Omental fat pad (tissue), 4 donors: ENCODE measurements around the gene SPNS1. TPM values are rescaled to one million over a fixed set of nuclear protein-coding genes. Genes with fewer than 3 reads are reported as not detected.
"Not testable (repeated sequence)": the region's sequence is repeated elsewhere in the genome, so short reads cannot be mapped to it uniquely, and the experiment has no call there.

ENCODE experiments used
- ATAC-seq: fragments of 150-250 bp; one replicate; pipeline ENCODE4 v1.9.1; 2016; ENCODE audit warnings: mild to moderate bottlenecking, moderate library complexity; ENCODE audit not compliant: low FRiP score
- DNase-seq: peaks from one replicate; pipeline ENCODE4 v3.0.0-alpha.2; 2019; ENCODE audit warnings: low spot score
- CTCF ChIP-seq, 3 donors: fragments of 450-650 bp; IDR thresholded peaks; one replicate each; pipeline ENCODE4 v1.5.1; 2016 to 2017; ENCODE audit warnings: antibody characterized with exemption in 3 of 3, mild to moderate bottlenecking in 3 of 3, moderate library complexity in 2 of 3
- total RNA-seq, 4 donors: library from RNA; depleted of rRNA; stranded (reverse); fragments of >200 nt; gene quantifications; one replicate each; pipeline ENCODE4 v1.1.0, GENCODE V29; 2016

SPNS1 gene, protein sequence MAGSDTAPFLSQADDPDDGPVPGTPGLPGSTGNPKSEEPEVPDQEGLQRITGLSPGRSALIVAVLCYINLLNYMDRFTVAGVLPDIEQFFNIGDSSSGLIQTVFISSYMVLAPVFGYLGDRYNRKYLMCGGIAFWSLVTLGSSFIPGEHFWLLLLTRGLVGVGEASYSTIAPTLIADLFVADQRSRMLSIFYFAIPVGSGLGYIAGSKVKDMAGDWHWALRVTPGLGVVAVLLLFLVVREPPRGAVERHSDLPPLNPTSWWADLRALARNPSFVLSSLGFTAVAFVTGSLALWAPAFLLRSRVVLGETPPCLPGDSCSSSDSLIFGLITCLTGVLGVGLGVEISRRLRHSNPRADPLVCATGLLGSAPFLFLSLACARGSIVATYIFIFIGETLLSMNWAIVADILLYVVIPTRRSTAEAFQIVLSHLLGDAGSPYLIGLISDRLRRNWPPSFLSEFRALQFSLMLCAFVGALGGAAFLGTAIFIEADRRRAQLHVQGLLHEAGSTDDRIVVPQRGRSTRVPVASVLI
- 10 to 100 TPM; 16.3 to 21.0 (median 18.5) TPM for total RNA-seq

DNA sequence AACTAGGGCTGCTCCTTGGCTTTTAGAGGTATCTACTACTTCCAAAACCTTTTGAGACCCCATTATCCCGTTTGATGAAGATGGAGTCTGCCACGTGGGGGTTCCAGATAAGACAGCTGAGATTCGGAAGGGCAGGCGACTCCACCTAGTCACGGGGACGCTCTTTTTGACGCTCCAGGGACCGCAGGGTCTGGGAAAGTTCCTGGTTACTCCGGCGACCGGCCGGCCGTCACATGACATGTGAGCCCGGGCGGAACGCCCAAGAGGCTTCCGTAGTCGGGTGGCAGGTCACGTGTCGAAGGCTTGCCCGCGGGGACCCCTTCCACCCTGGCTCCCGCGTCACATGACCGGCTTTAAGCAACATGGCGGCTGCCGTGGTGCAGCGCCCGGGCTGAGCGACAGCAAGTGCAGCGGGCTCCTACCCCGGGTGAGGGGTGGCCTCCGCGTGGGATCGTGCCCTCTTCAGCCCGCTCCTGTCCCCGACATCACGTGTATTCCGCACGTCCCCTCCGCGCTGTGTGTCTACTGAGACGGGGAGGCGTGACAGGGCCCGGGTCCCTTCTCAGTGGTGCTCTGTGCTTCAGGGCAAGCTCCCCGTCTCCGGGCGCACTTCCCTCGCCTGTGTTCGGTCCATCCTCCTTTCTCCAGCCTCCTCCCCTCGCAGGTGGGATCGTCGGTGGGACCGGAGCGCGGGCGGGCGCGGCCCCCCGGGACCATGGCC lies at the start of gene SPNS1:
Gene SPNS1, plus strand, starts transcription at position 342 of the 721 bp plus-strand sequence. Its CDS starts 374 bp downstream, at position 716.
- DNase-seq (peak; percentile 95), ATAC-seq (peak; percentile 91)
- no peak for TF ChIP-seq CTCF (IDR thresholded peaks at IDR 0.05)

DNA sequence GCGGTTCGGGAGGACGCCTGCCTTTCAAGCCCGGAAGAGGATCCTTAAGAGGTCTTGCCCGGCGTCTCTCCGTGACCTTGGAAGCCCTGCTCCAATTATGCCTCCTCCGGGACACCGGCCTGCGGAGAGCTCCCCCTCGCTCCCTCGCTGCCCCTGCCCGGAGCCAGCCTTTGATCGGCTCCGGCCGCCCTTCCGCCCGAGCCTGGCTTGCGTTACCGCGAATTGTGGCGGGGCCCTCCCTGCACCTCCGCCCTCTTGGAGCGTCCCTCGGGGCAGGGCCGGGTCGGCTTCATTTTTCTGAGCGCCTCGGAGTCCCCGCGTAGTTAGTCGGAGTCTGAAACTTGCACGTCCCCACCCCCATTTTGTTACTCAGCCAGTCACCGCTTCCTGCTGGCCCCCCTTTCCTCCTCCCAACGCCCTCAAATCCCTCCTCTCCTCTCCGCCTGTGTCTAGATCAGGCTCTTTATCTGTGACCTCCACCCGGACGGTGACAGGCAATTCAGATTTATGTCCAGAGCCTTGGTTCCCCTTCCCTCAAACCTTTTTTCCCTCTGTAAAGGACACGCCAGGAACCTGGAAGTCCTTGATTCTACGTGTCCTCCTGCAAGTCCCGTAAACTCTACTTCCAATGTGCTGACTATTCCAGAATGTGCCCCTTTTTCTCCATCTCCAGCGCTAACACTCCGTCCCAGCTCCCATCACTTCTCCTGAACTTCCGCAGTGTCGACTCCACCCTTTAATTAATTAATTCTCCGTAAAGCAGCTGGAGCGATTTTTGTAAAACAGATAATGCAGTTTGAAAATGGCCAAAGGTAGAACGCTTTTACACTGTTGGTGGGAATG lies 49.0 kb upstream of the SPNS1 start:
- ATAC-seq (peak; percentile 54), DNase-seq (no peak)
- TF ChIP-seq CTCF (IDR thresholded peaks at IDR 0.05) = no peak

DNA sequence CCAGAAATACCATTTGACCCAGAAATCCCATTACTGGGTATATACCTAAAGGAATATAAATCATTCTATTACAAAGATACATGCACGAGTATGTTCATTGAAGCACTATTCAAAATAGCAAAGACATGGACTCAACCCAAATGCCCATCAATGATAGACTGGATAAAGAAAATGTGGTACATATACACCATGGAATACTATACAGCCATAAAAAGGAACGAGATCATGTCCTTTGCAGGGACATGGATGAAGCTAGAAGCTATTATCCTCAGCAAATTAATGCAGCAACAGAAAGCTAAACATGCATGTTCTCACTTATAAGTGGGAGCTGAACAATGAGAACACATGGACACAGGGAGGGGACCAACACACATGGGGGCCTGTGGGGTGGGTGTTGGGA lies 48.3 kb upstream of the SPNS1 start:
- DNase-seq = not testable (repeated sequence)

DNA sequence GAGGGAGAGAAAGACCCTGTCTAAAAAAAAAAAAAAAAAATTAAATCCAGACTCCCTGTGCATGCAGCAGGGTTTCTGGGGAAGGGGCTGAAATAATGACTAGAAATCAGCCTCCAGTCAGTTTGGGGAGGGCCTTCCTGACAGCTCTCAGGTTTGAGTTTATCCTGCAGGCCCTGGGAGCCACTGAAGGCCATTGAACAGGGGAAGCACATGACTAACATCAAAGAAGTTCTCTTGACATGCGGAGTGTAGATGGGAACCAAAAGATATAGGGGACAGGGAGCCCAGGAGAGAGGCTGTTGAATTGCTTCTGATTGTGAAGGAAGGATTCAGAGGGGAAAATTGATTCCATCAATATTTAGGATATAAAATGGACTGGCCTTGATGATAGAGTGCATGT lies 46.8 kb upstream of the SPNS1 start:
- DNase-seq = no peak
- TF ChIP-seq CTCF (IDR thresholded peaks at IDR 0.05) = no peak
- no peak for ATAC-seq

More for the DNA sequence above, 48.3 kb upstream of the SPNS1 start:
- not testable (repeated sequence) for ATAC-seq

GRCh38 chr16:28930203-28930602 lies 44.4 kb upstream of the SPNS1 start:
- ATAC-seq (no peak), DNase-seq (no peak)
- no peak for TF ChIP-seq CTCF (IDR thresholded peaks at IDR 0.05)

DNA sequence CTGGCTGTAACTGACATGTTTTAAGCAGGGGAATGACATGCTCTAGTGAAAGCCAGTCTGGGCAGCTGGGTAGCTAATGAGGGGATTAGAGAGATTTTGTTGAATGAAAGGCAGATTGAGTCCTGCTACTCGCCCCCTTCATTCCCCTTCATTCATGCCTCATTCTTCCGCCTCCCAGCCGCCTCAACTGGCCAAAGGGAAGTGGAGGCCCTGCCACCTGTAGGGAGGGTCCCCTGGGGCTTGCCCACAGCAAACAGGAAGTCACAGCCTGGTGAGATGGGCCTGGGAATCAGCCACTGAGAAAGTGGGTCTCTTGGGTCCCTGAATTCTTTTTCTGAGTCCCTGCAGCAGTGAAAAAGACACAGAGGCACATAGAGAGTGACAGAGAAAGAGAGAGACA lies 43.9 kb upstream of the SPNS1 start:
- TF ChIP-seq CTCF (IDR thresholded peaks at IDR 0.05) = no peak
- no peak for DNase-seq
- no peak for ATAC-seq

DNA sequence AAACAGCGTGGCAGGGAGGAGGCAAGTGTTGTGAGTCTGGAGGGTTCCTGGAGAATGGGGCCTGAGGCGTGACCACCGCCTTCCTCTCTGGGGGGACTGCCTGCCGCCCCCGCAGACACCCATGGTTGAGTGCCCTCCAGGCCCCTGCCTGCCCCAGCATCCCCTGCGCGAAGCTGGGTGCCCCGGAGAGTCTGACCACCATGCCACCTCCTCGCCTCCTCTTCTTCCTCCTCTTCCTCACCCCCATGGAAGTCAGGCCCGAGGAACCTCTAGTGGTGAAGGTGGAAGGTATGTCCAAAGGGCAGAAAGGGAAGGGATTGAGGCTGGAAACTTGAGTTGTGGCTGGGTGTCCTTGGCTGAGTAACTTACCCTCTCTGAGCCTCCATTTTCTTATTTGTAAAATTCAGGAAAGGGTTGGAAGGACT lies 42.8 kb upstream of the SPNS1 start, which contains the start of gene CD19:
Gene CD19, plus strand, starts transcription at position 171 of the 425 bp plus-strand sequence. Its CDS starts 30 bp downstream, at position 201.
- no peak for ATAC-seq
- DNase-seq = no peak
- no peak for TF ChIP-seq CTCF (IDR thresholded peaks at IDR 0.05)
